Upper lobe of right lung (tissue), 1 donor: ENCODE results near the gene SLMAP. TPM values are rescaled to one million over a fixed set of nuclear protein-coding genes. Genes with fewer than 3 reads are reported as not detected.

Experiments used
- ATAC-seq: fragments of 200-7000 bp; cut with Tn5 transposase; one replicate; pipeline ENCODE4 v1.9.1; 2020; ENCODE audit warnings: mild to moderate bottlenecking, moderate library complexity
- DNase-seq: peaks from one replicate; pipeline ENCODE4 v3.0.0-alpha.2; 2020
- H3K27ac ChIP-seq: fragments of 200-600 bp; one replicate; pipeline ENCODE4 v1.8.0; 2022
- H3K27me3 ChIP-seq: fragments of 200-600 bp; one replicate; pipeline ENCODE4 v1.8.0; 2022; ENCODE audit warnings: mild to moderate bottlenecking
- H3K36me3 ChIP-seq: fragments of 200-600 bp; one replicate; pipeline ENCODE4 v1.8.0; 2022
- H3K4me1 ChIP-seq: fragments of 200-600 bp; one replicate; pipeline ENCODE4 v1.8.0; 2022
- H3K4me3 ChIP-seq: fragments of 200-600 bp; one replicate; pipeline ENCODE4 v1.8.0; 2022; ENCODE audit warnings: mild to moderate bottlenecking
- H3K9me3 ChIP-seq: fragments of 200-600 bp; one replicate; pipeline ENCODE4 v1.8.0; 2022
- intact Hi-C: fragments of 100-400 bp; cut with DNase I; formaldehyde crosslinking; loops from one replicate; pipeline ENCODE4 v1.11.0; 2022
- total RNA-seq: library from RNA; stranded (reverse); fragmentation: NEBNext Ultra II Directional; extraction: Animal tissue kit (Norgen Biotek cat#: 25700); gene quantifications from one replicate; pipeline ENCODE4 v1.2.1, GENCODE V29; 2021
- TF ChIP-seq, protein P1 (sequence below): fragments of 200-600 bp; IDR thresholded peaks from one replicate; pipeline ENCODE4 v1.8.0; 2022; ENCODE audit warnings: antibody characterized with exemption
- donor health status: DM: no; HTN: yes; CAD: no; lungs with severe emphysema.

Gene SLMAP
- total RNA-seq, 1 donor from 2014 or later: 65.2 TPM

DNA sequence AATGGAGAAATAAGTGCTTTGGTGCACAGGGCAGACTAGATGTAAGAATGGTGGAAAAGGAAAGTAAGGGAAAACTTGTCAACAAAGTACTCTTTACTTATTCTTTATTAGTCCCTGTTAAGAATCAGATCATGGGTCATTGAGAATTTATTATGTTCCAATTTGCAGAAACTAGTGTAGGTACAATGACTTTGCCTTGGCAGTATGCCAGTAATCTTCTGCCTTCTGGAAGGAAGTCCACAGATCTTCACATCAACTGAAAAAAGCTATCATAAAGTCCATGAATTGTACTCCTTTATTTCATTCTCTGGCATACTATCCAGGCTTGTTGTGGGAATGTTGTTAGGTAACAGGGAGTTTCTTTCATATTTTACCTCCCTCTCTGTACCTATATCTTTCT lies 163.9 kb downstream of the SLMAP start:
- Histone ChIP-seq H3K27ac (no peak overlapping the region), H3K4me3 (no peak overlapping the region), H3K36me3 (peaks cover 56% of the 10 kb centered on the region), H3K4me1 (no peaks in the 10 kb centered on the region), H3K27me3 (no peaks in the 10 kb centered on the region), H3K9me3 (no peaks in the 10 kb centered on the region)
- intact Hi-C loops: no loop called here
- ATAC-seq (no peak), DNase-seq (no peak)
- TF ChIP-seq, protein P1, sequence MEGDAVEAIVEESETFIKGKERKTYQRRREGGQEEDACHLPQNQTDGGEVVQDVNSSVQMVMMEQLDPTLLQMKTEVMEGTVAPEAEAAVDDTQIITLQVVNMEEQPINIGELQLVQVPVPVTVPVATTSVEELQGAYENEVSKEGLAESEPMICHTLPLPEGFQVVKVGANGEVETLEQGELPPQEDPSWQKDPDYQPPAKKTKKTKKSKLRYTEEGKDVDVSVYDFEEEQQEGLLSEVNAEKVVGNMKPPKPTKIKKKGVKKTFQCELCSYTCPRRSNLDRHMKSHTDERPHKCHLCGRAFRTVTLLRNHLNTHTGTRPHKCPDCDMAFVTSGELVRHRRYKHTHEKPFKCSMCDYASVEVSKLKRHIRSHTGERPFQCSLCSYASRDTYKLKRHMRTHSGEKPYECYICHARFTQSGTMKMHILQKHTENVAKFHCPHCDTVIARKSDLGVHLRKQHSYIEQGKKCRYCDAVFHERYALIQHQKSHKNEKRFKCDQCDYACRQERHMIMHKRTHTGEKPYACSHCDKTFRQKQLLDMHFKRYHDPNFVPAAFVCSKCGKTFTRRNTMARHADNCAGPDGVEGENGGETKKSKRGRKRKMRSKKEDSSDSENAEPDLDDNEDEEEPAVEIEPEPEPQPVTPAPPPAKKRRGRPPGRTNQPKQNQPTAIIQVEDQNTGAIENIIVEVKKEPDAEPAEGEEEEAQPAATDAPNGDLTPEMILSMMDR: no peak

DNA sequence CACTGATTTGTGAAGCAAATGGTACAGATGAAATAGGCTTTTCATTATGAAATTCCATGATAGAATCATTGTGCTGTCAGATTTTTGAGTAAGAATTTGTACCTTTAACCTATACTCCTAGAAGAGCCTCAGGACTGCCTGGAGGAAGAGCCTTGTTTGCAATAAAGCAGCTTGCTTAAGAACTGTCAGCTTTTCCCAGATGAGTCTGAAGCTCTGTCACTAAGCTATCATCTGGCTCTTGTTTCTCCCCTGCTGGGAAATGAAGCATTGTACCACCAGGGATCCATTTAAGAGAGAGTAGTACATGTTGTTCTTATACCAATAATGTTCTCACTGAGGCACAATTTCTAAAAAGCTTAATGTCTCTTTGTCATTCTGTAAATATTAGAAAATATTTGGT lies 167.0 kb downstream of the SLMAP start:
- Histone ChIP-seq H3K27me3 (no peaks in the 10 kb centered on the region), H3K27ac (no peak overlapping the region), H3K4me3 (no peak overlapping the region), H3K9me3 (no peaks in the 10 kb centered on the region), H3K36me3 (peaks cover 57% of the 10 kb centered on the region), H3K4me1 (no peaks in the 10 kb centered on the region)
- no peak for ATAC-seq
- DNase-seq: no peak
- TF ChIP-seq, protein P1: no peak
- intact Hi-C loops: no loop called here

DNA sequence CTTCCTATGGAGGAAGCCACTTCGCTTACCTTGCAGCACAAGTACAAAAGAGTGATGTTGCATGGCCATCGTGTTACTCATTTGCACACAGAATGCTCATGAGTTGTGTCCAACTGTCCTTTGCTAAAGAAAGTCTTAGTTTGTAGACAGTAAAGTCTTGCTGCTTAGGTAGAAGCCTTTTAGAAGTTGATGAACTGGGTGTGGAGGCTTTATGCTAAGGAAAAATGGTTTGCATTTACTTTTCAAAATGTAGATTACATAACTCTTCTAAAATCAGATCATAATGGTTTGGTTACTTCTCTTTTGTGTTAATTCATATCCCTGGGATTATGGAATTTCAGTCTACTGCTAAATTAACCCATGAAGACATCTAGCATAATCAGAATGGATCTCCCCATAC lies 167.6 kb downstream of the SLMAP start:
- H3K27me3 ChIP-seq: no peaks in the 10 kb centered on the region
- TF ChIP-seq, protein P1: no peak
- no peak overlapping the region for H3K27ac ChIP-seq
- intact Hi-C loops: no loop called here
- DNase-seq (no peak), ATAC-seq (no peak)
- H3K4me3 ChIP-seq: no peak overlapping the region
- H3K4me1 ChIP-seq: no peaks in the 10 kb centered on the region
- H3K9me3 ChIP-seq: no peaks in the 10 kb centered on the region
- H3K36me3 ChIP-seq: peaks cover 53% of the 10 kb centered on the region

GRCh38 chr3:57927166-57927565 lies 171.1 kb downstream of the SLMAP start:
- DNase-seq: no peak
- Histone ChIP-seq H3K9me3 (no peaks in the 10 kb centered on the region), H3K4me3 (no peak overlapping the region), H3K27ac (no peak overlapping the region), H3K4me1 (no peaks in the 10 kb centered on the region), H3K27me3 (no peaks in the 10 kb centered on the region), H3K36me3 (peaks cover 48% of the 10 kb centered on the region)
- TF ChIP-seq, protein P1: no peak
- intact Hi-C loops: no loop called here
- no peak for ATAC-seq

GRCh38 chr3:57927916-57928315 lies 171.8 kb downstream of the SLMAP start:
- TF ChIP-seq, protein P1: no peak
- no peak for DNase-seq
- intact Hi-C loops: no loop called here

DNA sequence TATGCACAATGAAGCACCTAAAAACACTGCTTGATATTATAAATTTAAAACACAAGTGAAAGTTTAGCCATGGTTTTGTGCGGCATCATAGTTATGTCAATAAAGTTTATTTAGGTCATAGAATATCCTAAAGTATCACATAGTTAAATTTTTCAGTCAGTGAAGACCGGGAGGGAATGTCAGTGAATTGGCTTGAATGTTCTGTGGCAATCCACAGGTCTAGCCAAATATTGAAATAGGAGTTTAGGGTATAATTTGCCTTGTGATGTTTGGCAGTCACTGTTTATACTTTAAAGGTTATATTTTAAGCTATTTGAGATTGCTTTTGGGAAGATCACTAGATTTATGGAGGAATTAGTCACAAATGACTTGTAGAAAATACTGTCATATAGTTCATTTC lies 172.4 kb downstream of the SLMAP start:
- DNase-seq: no peak
- intact Hi-C loops: no loop called here
- H3K9me3 ChIP-seq: no peaks in the 10 kb centered on the region
- H3K36me3 ChIP-seq: peaks cover 41% of the 10 kb centered on the region
- no peaks in the 10 kb centered on the region for H3K4me1 ChIP-seq
- TF ChIP-seq, protein P1: no peak
- H3K27ac ChIP-seq: no peak overlapping the region
- H3K27me3 ChIP-seq: no peaks in the 10 kb centered on the region
- no peak for ATAC-seq
- no peak overlapping the region for H3K4me3 ChIP-seq

More at GRCh38 chr3:57927916-57928315, 171.8 kb downstream of the SLMAP start:
- no peaks in the 10 kb centered on the region for H3K27me3 ChIP-seq
- ATAC-seq: no peak
- H3K4me1 ChIP-seq: no peaks in the 10 kb centered on the region
- peaks cover 47% of the 10 kb centered on the region for H3K36me3 ChIP-seq
- no peaks in the 10 kb centered on the region for H3K9me3 ChIP-seq
- no peak overlapping the region for H3K27ac ChIP-seq
- H3K4me3 ChIP-seq: no peak overlapping the region
